Measurements from ENCODE around the gene SERPINI1.
A peak's percentile ranks its signal among the peaks of the same experiment; 100 is the strongest.

The SERPINI1 gene

DNA sequence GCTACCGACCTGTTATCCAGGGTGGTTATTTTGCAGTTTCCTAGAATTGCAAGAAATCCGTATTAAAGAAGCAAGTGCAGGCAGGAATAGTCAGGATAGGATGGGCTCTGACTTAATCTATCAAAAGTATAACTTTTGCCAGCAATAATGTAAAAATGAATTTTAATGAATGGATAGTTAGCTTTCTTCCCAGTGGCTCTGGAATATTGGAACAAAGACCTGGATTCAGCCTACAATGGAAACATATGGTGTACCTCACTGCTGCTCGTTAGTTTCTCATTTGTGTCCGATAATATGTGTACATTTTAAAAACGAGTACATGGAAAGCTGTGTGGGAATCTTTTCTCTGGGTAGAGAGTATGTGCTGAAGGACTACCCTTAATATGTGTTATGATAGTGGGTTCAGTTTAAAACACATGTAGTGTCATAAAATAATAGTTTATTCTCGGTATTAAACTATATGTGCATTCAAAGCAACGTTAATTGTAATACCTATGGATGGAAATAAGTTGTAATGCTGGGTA is 805 bp downstream of the SERPINI1 start:
- no peak for DNase-seq

GRCh38 chr3:167736997-167737396 is 1.5 kb downstream of the SERPINI1 start:
- DNase-seq = no peak

GRCh38 chr3:167738037-167738436 is 2.5 kb downstream of the SERPINI1 start:
- no peak for DNase-seq

GRCh38 chr3:167739190-167739810 is 3.8 kb downstream of the SERPINI1 start:
- no peak for DNase-seq

DNA sequence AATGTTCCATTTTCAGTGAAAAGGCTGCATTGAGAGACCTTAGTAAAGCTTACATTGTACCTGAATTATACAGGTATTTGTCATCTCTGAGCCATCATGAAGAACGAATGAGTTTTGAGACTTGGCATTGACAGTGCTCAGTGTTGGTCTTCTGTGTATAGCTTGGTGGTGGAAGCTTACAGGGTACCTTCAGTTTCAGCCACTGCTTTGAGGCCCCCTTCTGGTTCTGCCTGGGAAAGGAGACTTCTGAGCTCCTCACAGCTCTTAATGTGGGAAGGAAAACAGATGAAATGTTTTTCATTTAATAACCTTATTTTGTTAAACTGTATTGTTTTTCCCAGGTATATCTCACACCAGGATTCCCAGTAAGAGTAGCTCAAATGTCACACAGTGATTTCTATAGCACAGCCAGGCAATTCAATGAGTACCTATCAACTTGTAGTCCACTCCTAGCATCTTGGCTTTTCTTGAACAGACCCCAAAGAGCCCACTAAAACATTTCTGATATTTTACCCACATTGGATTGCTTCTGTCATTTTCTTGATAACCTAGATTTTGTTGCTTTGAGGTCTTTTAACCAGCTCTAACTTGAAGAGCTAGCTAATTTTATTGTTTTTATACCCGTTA is 5.6 kb downstream of the SERPINI1 start:
- peak; percentile 39 for DNase-seq

- DNase-seq = no peak
Observed at GRCh38 chr3:167742338-167742737, 6.8 kb downstream of the SERPINI1 start.

GRCh38 chr3:167743799-167744198 is 8.3 kb downstream of the SERPINI1 start:
- no peak for DNase-seq

DNA sequence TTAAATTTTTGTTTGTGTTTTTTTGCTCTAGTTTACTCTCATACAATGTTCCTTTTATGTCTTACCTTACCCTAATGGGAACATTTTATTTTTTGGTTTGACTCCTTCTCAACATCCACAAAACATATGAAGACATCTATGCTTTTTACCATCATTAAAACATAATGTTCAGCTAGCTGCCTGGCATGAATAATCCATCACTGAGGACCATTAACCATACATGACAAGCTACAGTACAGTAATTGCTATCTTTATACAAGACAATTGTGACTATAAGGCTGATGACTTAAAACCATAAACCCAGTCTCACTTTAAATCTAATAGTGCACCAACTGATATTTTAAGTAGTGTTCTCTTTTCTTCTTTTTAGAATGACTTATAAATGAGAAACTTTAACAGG is 13.7 kb downstream of the SERPINI1 start:
- DNase-seq = no peak

- DNase-seq = no peak
Observed at GRCh38 chr3:167749728-167750127, 14.2 kb downstream of the SERPINI1 start.

- DNase-seq = no peak
Observed at GRCh38 chr3:167750272-167750971, 14.9 kb downstream of the SERPINI1 start.

DNA sequence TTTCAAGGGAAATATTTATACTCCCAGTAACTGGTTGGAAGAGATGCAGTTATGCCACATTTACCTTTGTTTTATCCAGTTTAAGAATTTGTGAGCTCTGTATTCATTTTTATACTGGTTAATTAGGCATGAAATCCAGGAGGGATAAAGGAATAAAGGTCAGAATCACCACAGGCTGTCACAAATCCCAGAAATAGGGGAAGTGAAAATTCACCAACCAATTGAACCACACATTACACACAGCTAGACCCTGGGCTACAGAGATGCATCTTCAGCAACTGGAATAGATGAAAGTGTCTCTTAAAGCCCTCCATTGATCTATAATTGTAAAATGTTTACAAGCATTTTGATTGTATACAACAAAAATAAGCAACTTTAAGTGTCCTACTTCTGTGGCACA is 18.5 kb downstream of the SERPINI1 start:
- no peak for DNase-seq

DNA sequence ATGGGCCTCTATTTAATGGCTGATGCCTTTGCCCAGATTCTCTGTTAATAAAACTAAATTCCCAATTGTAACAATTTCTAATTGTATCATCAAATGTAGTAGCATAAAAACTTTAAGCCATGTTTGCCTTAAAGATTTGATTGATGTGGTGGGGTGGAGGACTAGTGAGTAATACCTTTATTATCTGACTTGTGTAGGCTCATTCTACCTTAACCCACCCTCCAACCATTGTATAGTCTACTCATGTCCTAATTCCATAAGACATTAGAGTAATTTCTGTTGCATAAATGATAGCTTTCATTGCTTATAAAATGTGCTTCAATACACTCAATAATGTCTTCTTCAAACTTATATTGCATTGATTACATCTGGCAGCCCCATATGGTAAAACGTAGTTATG is 25.8 kb downstream of the SERPINI1 start:
- no peak for DNase-seq

GRCh38 chr3:167762296-167762695 is 26.8 kb downstream of the SERPINI1 start:
- no peak for DNase-seq

DNA sequence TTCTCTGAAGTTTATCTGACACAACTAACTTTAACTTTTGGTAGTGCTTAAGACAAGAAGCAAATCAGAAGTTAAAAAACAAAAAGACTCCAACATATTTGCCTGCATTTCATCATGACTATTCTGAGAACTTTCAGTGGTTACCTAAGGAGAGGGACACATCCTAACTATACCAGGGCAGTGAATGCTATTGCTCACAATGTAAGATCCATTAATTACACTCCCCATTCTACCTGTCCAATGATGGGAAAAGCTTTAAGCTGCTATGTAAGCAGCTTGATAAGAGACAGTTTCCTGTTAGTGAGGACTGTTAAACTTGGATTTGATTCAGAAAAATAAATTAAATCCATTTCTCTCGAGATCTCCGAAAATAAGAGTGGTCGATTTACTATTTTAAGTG is 37.5 kb downstream of the SERPINI1 start:
- DNase-seq = no peak

GRCh38 chr3:167773584-167773983 is 38.1 kb downstream of the SERPINI1 start:
- DNase-seq = no peak

- DNase-seq = no peak
Observed at GRCh38 chr3:167776066-167776685, 40.7 kb downstream of the SERPINI1 start.

- no peak for DNase-seq
Observed at GRCh38 chr3:167777356-167777755, 41.8 kb downstream of the SERPINI1 start.

DNA sequence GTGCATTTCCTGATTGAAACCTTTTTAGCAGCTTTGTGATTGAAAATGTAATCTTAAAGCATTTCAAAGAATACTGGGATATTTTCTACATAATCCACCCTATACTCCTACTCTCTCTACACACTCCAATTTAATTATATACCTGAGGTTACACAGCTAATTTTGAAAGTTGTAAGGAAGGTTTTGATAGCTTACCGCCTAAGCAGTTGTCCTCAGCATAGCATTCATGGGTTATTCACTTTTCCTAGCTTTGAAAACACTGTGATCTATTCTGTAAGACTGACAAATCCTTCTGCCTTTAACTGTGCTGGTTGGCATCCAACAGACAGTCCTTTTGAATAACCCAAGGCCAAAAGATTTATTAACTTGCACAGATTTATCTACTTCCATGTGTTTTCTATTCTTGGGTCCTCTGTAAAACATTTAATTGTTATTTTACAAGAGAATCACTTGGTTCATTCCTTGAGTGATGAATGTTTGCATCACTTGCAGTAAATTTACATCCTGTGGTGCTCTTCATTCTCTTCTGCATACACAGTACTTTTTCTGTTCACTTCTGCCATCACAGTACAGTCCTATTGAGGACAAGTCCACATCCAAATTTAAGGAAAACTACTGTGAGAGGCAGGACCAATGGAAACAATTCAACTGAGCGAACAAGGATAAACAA is 44.8 kb downstream of the SERPINI1 start:
- no peak for DNase-seq

GRCh38 chr3:167783781-167784180 is 48.3 kb downstream of the SERPINI1 start:
- no peak for DNase-seq

DNA sequence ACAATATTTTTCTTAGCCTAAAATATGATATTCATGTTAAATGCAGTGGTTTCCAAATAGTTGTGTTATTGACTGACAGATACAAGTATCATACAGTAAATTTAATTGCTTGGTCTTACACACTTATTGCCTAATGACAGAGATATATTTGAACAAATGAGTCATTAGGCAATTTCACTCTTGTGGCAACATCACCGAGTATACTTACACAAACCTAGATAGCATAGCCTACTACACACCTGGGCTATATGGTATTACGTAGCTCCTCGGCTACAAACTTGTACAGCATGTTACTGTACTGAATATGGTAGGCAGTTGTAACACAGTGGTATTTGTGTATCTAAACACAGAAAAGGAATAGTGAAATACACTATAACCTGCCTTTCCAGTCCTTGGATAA is 50.3 kb downstream of the SERPINI1 start:
- no peak for DNase-seq

- DNase-seq = no peak
Observed at GRCh38 chr3:167787440-167787839, 51.9 kb downstream of the SERPINI1 start.

DNA sequence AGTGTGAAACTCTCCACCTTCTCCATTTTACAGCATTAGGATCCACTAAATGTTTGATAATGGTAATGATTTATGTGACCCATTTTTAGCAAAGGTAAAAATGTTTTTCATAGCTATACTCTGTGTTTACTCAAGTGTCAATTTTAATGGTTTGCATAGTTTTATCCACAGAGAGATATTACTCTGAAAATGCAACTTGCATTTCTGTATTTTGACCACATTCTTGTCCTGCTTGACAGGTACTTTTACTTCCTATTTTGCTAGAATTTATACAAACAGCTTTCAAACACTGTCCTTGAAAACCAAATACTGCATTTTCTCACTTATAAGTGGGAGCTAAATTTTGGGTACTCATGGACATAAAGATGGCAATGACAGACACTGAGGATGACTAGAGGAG is 62.9 kb downstream of the SERPINI1 start:
- no peak for DNase-seq

- no peak for DNase-seq
Observed at GRCh38 chr3:167808910-167809309, 73.4 kb downstream of the SERPINI1 start.
